ENCODE results near the gene DBT.
"Not testable (repeated sequence)": the region's sequence is repeated elsewhere in the genome, so short reads cannot be mapped to it uniquely, and the experiment has no call there.

The DBT gene

GRCh38 chr1:100249537-100250257 lies at the start of gene DBT:
DBT (minus strand) TSS chr1:100249834; CDS start chr1:100249820, 14 bp downstream.
- Mint-ChIP-seq H3K36me3 (no peaks in the 10 kb centered on the region), H3K27me3 (no peaks in the 10 kb centered on the region), H3K27ac (no peak within 1 kb of the TSS), H3K4me1 (peaks cover 10% of the 10 kb centered on the region), H3K9me3 (no peaks in the 10 kb centered on the region), H3K4me3 (no peak within 1 kb of the TSS)
- peak; percentile 100 for ATAC-seq

GRCh38 chr1:100298512-100298911 lies 48.9 kb upstream of the DBT start:
- Mint-ChIP-seq H3K4me1 (no peaks in the 10 kb centered on the region), H3K27me3 (no peaks in the 10 kb centered on the region), H3K36me3 (peaks cover 5% of the 10 kb centered on the region), H3K9me3 (no peaks in the 10 kb centered on the region), H3K4me3 (no peak overlapping the region), H3K27ac (no peak overlapping the region)
- ATAC-seq: no peak

GRCh38 chr1:100296997-100297396 lies 47.4 kb upstream of the DBT start:
- ATAC-seq, H3K27me3 Mint-ChIP-seq, H3K4me1 Mint-ChIP-seq, H3K27ac Mint-ChIP-seq, H3K9me3 Mint-ChIP-seq, H3K4me3 Mint-ChIP-seq: not testable (repeated sequence)
- peaks cover 18% of the 10 kb centered on the region for H3K36me3 Mint-ChIP-seq

GRCh38 chr1:100296140-100296539 lies 46.5 kb upstream of the DBT start:
- Mint-ChIP-seq H3K4me1 (no peaks in the 10 kb centered on the region), H3K36me3 (peaks cover 19% of the 10 kb centered on the region), H3K27me3 (no peaks in the 10 kb centered on the region), H3K27ac (no peak overlapping the region), H3K9me3 (no peaks in the 10 kb centered on the region), H3K4me3 (no peak overlapping the region)
- no peak for ATAC-seq

- ATAC-seq: no peak
- peaks cover 28% of the 10 kb centered on the region for H3K36me3 Mint-ChIP-seq
- no peaks in the 10 kb centered on the region for H3K27me3 Mint-ChIP-seq
- H3K9me3 Mint-ChIP-seq: no peaks in the 10 kb centered on the region
- no peaks in the 10 kb centered on the region for H3K4me1 Mint-ChIP-seq
- H3K27ac Mint-ChIP-seq: no peak overlapping the region
- no peak overlapping the region for H3K4me3 Mint-ChIP-seq
These were observed 43.1 kb upstream of the DBT start for GRCh38 chr1:100292711-100293110.

- Mint-ChIP-seq H3K4me1 (no peaks in the 10 kb centered on the region), H3K4me3 (no peak overlapping the region), H3K9me3 (no peaks in the 10 kb centered on the region), H3K36me3 (peaks cover 38% of the 10 kb centered on the region), H3K27me3 (no peaks in the 10 kb centered on the region), H3K27ac (no peak overlapping the region)
- no peak for ATAC-seq
These were observed 40.7 kb upstream of the DBT start for GRCh38 chr1:100290291-100290690.

GRCh38 chr1:100287162-100287561 lies 37.5 kb upstream of the DBT start:
- no peak for ATAC-seq
- Mint-ChIP-seq H3K27me3 (no peaks in the 10 kb centered on the region), H3K4me3 (no peak overlapping the region), H3K9me3 (no peaks in the 10 kb centered on the region), H3K4me1 (no peaks in the 10 kb centered on the region), H3K27ac (no peak overlapping the region), H3K36me3 (peaks cover 29% of the 10 kb centered on the region)

GRCh38 chr1:100284591-100284990 lies 35.0 kb upstream of the DBT start:
- no peak for ATAC-seq
- no peaks in the 10 kb centered on the region for H3K27me3 Mint-ChIP-seq
- H3K36me3 Mint-ChIP-seq: peaks cover 33% of the 10 kb centered on the region

GRCh38 chr1:100279954-100280682 lies 30.5 kb upstream of the DBT start:
- peaks cover 48% of the 10 kb centered on the region for H3K36me3 Mint-ChIP-seq
- no peak overlapping the region for H3K4me3 Mint-ChIP-seq
- no peak for ATAC-seq
- H3K4me1 Mint-ChIP-seq: no peaks in the 10 kb centered on the region
- H3K27ac Mint-ChIP-seq: no peak overlapping the region
- H3K9me3 Mint-ChIP-seq: no peaks in the 10 kb centered on the region
- H3K27me3 Mint-ChIP-seq: no peaks in the 10 kb centered on the region

More at GRCh38 chr1:100284591-100284990, 35.0 kb upstream of the DBT start:
- no peaks in the 10 kb centered on the region for H3K9me3 Mint-ChIP-seq
- no peaks in the 10 kb centered on the region for H3K4me1 Mint-ChIP-seq
- H3K27ac Mint-ChIP-seq: no peak overlapping the region
- H3K4me3 Mint-ChIP-seq: no peak overlapping the region

GRCh38 chr1:100279358-100279923 lies 29.8 kb upstream of the DBT start:
- H3K9me3 Mint-ChIP-seq: no peaks in the 10 kb centered on the region
- H3K27ac Mint-ChIP-seq: no peak overlapping the region
- H3K4me1 Mint-ChIP-seq: no peaks in the 10 kb centered on the region
- H3K27me3 Mint-ChIP-seq: no peaks in the 10 kb centered on the region
- ATAC-seq: no peak
- H3K36me3 Mint-ChIP-seq: peaks cover 54% of the 10 kb centered on the region
- no peak overlapping the region for H3K4me3 Mint-ChIP-seq

GRCh38 chr1:100277866-100278265 lies 28.2 kb upstream of the DBT start:
- no peak overlapping the region for H3K27ac Mint-ChIP-seq
- no peaks in the 10 kb centered on the region for H3K9me3 Mint-ChIP-seq
- ATAC-seq: no peak
- H3K4me3 Mint-ChIP-seq: no peak overlapping the region
- H3K4me1 Mint-ChIP-seq: no peaks in the 10 kb centered on the region
- no peaks in the 10 kb centered on the region for H3K27me3 Mint-ChIP-seq
- peaks cover 63% of the 10 kb centered on the region for H3K36me3 Mint-ChIP-seq

- Mint-ChIP-seq H3K9me3 (no peaks in the 10 kb centered on the region), H3K27ac (no peak overlapping the region), H3K27me3 (no peaks in the 10 kb centered on the region), H3K36me3 (peaks cover 33% of the 10 kb centered on the region), H3K4me3 (no peak overlapping the region), H3K4me1 (peaks cover 43% of the 10 kb centered on the region)
- ATAC-seq: no peak
These were observed 18.6 kb upstream of the DBT start for GRCh38 chr1:100268202-100268601.

- H3K36me3 Mint-ChIP-seq: peaks cover 39% of the 10 kb centered on the region
- no peaks in the 10 kb centered on the region for H3K9me3 Mint-ChIP-seq
- no peaks in the 10 kb centered on the region for H3K27me3 Mint-ChIP-seq
- ATAC-seq: no peak
- H3K27ac Mint-ChIP-seq: no peak overlapping the region
- peaks cover 43% of the 10 kb centered on the region for H3K4me1 Mint-ChIP-seq
- H3K4me3 Mint-ChIP-seq: peak overlapping the region; percentile 44
These were observed 17.6 kb upstream of the DBT start for GRCh38 chr1:100267284-100267683.

- H3K4me3 Mint-ChIP-seq: peak overlapping the region; percentile 100
- H3K9me3 Mint-ChIP-seq: no peaks in the 10 kb centered on the region
- H3K36me3 Mint-ChIP-seq: peaks cover 37% of the 10 kb centered on the region
- H3K4me1 Mint-ChIP-seq: peaks cover 43% of the 10 kb centered on the region
- peak overlapping the region; percentile 98 for H3K27ac Mint-ChIP-seq
- no peak for ATAC-seq
- H3K27me3 Mint-ChIP-seq: no peaks in the 10 kb centered on the region
These were observed 17.1 kb upstream of the DBT start for GRCh38 chr1:100266741-100267140.

GRCh38 chr1:100265931-100266740 lies 16.5 kb upstream of the DBT start, which contains the start of gene RTCA:
RTCA (plus strand) TSS chr1:100266216; CDS start chr1:100266376, 160 bp downstream.
- Mint-ChIP-seq H3K9me3 (no peaks in the 10 kb centered on the region), H3K36me3 (peaks cover 34% of the 10 kb centered on the region), H3K27me3 (no peaks in the 10 kb centered on the region), H3K27ac (peak within 1 kb of the TSS; percentile 98), H3K4me3 (peak within 1 kb of the TSS; percentile 100), H3K4me1 (peaks cover 43% of the 10 kb centered on the region)
- ATAC-seq: peak; percentile 99
